HT1080 (cell line): ENCODE measurements around the gene AKT3. TPM values are rescaled to one million over a fixed set of nuclear protein-coding genes. Genes with fewer than 3 reads are reported as not detected.

Experiments used
- DNase-seq: peaks from one replicate; pipeline ENCODE4 v3.0.0-alpha.2; 2015; ENCODE audit warnings: low read depth
- total RNA-seq: library from RNA; depleted of rRNA; stranded (reverse); fragments of >200 nt; shearing (Covaris generic); gene quantifications from 2 replicates; pipeline ENCODE4 v1.2.3, GENCODE V29; 2014

AKT3 gene
- total RNA-seq, 1 experiment from 2014 or later, result 15.4 TPM

DNA sequence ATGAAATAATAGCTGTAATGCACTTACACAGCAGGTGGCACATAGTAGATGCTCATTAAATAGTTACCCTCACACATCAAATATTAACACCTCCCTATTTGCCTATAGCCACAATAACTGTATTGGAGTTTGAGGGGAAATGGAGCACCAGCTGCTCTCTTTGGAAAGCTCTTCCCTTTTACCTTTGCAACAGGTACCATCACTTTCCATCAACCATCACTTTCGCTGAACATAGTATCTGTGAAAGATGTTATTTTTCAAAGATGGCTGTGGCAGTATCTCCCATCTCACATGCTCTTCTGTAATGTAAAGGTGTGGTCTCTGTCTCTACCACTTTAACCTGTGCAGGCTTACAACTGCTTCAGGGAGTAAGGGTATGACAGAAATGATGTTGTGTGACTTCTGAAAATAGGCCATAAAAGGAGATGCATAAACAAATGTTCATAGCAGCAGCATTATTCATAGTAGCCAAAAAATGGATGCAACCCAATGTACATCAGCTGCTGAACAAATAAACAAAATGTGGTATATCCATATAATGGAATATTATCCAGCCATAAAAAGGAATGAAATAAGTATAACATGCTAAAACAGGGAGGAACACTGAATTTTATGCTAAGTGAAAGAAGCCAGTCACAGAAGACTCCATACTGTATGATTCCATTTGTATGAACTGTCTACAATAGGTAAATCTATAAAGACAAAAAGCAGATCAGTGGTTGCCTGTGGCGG lies 288.3 kb downstream of the AKT3 start:
- DNase-seq, result no peak

DNA sequence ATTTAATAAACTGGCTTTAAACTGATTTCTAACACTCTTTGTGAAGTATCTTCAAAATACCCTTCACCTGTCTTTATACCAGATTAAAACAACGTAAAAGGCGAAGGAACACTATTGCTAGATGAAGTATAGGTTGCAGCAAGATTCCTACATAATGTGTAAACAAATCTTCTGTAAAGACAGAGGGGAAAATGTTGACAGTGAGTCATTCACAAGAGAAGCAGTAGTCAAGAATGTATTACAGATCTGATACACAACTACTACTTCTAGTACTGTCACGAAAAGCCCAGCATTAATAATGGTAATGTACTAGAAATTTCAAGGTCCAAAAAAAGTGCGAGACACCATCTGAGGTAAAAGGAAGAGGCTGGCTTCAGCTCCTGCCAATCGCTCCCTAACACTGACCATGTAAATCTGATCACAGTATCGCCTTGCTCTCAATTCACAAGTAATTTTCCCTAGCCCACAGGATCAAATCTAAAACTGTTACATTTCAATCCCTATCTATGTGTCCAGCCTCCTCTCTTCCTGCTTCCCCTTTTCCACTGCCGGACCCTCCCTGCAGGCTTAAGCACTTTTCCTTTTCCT lies 290.4 kb downstream of the AKT3 start:
- DNase-seq, result no peak

DNA sequence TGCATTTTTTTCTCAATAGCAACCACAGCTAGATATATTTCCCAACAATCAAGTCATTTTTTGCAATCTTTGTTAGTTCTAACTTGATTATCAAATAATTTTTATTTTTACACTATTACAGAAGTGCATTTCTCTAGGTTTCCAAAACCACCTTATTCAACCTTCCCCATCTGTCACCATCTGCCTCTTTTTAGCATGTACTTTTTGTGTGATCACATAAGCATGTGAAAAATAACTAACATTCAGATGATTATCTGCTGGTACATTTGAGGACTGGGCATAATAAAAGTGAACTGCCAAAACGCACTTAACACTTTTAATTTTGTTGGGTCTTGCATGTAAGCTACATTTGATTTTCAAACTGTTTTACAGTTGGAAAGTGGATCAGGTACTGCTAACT lies 291.5 kb downstream of the AKT3 start:
- DNase-seq, result no peak

- DNase-seq, result no peak
Observed at GRCh38 chr1:243557866-243558265, 292.2 kb downstream of the AKT3 start.

GRCh38 chr1:243554686-243555085 lies 295.4 kb downstream of the AKT3 start:
- DNase-seq, result no peak

DNA sequence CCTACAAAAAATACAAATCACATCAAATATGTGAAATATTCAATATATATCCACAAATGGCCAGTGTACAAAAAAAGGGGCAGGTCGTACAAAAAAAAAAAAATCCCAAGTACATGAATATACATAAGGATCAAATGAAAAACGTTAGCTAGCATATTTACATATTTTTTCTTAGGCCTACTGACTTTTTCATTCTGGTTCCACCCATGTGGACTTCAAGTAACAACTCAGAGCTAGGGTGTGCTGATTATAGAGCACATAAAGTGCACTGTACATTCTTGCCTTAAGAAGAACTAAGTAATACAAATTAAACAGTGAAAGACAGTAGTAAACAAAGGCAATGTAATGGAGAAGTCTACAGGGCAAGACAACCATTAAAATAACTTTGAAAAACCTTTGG lies 297.0 kb downstream of the AKT3 start:
- no peak for DNase-seq

DNA sequence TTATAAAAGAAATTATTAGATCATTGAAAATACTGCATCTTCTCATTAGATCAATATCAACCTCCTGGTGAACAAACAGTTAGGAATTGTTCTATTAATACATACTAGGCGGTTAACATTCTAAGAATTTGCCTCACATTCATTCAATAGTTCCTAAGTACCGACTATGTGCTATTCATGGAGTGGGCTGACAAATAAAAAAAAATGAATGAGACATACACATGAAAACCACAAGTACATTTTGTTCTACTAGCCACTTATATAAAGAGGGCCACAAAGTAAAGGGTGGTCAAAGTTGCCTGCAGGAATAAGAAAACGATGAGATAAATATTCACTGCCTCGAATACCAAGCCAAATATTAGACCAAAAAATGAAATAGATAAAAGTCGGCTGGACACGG lies 299.8 kb downstream of the AKT3 start:
- no peak for DNase-seq

GRCh38 chr1:243549791-243550190 lies 300.3 kb downstream of the AKT3 start:
- no peak for DNase-seq

DNA sequence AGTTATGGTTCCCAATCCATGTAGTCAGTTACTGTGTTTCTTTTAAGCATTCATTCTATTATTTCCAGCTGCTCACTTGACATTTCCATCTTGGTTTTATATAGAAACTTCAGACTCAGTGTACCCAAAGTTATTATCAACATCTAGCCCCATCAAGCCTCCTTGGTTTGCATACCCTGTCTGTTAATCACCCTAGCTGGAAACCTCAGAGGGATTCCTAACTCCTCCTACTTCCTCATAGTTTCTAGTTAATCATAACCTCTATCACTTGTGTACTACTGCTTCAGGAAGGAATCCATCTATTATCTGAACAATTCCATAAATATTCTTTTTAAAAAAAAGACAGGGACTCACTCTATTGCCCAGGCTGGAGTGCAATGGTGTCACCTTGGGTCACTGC lies 300.9 kb downstream of the AKT3 start:
- peak; percentile 67 for DNase-seq

DNA sequence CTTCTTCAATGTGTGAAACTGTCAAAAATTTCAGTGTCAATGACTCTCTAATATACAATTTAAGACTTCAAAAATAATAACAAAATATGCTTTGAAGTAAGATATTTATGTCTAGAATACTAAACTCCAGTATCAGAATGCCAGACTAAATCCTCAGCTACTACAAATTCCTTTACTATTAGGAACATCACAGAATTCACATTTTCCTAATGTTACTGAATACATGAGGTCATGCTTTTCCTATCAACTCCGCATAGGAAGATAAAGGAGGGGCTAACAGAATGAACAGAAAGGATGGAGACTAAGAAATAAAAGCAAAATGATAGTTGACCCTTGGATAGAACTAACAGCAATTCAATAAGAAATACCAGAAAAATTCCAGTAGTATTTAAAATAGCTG lies 301.5 kb downstream of the AKT3 start:
- no peak for DNase-seq

DNA sequence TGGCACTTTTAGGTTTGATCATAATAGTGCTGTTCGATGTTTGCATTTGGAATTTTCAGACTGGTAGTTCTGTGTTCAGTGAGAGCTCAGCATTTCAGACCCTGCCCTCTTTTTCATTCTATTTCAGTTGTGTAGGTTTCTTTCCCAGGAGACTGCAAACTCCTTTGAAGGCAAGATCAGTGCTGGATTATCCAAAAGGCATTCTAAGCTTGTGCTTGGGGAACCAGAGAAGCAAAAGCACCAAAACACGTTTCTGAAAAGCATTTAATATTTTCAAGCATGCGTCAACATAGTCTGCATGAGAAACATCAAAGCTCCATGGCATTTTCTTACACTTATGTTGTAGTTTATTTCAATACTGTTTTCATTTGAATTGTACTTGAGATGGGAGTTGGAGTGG lies 302.2 kb downstream of the AKT3 start:
- no peak for DNase-seq

- no peak for DNase-seq
Observed at GRCh38 chr1:243546457-243546856, 303.6 kb downstream of the AKT3 start.

DNA sequence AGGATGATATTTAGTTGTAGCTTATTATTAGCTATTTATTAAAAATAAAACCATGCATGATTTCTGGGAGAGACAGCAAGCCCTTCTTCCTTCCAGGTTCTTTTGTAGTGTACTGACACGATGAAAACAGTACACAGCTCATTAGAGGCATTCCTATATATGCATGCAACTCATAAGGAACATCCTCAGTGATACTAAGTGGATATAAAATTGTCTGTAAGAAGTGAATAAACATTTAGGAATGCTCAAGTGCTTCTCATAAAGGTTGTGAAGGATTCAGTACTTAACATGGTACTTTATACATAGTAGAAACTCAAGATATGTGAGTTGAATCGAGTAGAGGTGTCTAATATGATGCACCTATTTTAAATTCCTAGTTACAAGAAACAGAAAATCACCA lies 306.5 kb downstream of the AKT3 start:
- DNase-seq, result no peak

- DNase-seq, result no peak
Observed at GRCh38 chr1:243542739-243543415, 307.2 kb downstream of the AKT3 start.

GRCh38 chr1:243539636-243540035 lies 310.4 kb downstream of the AKT3 start:
- no peak for DNase-seq

DNA sequence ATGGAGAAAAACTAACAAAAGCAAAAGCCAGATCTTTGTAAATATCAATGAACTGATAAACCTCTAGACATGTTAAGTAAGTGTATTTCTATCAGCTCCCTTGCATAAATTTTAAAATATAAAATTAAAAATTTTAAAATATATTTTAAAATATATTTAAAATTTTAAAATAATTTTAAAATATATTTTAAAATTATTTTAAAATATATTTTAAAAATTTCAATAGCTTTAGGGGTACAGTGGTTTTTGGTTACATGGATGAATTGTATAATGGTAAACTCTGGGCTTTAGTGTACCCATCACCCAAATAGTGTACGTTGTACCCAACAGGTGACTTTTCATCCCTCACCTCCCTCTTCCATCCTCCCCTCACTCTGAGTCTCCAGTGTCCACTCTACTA lies 315.0 kb downstream of the AKT3 start:
- no peak for DNase-seq

GRCh38 chr1:243529512-243529911 lies 320.5 kb downstream of the AKT3 start:
- no peak for DNase-seq

DNA sequence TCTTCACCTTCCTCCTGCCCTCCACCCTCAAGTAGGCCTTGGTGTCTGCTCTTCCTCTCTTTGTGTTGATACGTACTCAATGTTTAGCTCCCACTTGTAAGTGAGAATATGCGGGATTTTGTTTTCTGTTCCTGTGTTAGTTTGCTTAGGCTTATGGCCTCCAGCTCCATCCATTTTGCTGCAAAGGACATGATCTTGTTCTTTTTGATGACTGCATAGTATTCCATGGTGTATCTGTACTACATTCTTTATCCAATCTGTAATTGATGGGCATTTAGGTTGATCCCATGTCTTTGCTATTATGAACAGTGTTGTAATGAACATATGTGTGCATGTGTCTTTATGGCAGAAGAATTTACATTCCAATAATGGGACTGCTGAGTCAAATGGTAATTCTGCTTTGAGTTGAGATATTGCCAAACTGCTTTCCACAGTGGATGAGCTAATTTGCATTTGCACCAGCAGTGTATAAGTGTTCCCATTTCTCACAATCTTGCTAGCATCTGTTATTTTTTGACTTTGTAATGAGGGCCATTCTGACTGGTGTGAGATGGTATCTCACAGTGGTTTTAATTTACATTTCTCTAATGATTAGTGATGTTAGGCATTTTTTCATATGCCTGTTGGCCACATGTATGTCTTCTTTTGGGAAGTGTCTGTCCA lies 321.5 kb downstream of the AKT3 start:
- no peak for DNase-seq

DNA sequence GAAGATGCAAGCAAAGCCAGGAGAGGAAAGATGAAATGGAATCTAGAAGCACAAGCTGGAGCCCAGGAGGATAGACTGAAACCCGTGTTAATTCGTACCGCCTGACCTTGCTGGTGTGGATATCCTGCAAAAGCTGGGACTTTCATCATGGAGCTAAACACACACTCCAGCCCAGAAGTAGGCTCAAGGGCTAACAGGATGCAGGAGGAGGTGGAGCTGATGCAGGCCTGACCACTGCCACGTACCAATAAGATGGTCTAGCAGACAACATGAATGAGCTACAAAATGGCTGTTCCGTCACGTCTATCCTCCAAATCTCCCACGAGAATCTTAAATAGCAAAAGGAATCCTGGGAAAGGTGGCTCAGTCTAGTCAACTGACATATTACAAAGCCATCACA lies 323.9 kb downstream of the AKT3 start:
- DNase-seq, result no peak

DNA sequence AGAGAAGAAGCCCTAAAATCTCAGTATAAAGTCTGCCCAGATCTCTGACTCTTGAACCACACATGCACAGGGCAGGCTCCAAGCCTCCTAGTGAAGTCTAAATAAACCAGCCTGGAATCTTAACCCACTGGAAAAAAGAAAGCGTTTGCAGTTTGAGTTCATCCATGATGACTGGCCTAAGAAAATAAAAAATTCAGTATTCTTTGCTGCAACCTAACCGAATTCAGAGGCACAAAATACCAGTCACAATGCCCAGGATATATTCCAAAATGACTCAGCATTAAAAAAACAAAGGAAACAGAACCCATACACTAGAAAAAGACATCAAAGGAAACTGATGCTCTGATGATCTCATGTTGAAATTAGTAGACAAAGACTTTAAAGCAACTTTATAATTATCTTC lies 325.0 kb downstream of the AKT3 start:
- DNase-seq, result peak; percentile 93

- DNase-seq, result no peak
Observed at GRCh38 chr1:243523766-243524165, 326.3 kb downstream of the AKT3 start.

DNA sequence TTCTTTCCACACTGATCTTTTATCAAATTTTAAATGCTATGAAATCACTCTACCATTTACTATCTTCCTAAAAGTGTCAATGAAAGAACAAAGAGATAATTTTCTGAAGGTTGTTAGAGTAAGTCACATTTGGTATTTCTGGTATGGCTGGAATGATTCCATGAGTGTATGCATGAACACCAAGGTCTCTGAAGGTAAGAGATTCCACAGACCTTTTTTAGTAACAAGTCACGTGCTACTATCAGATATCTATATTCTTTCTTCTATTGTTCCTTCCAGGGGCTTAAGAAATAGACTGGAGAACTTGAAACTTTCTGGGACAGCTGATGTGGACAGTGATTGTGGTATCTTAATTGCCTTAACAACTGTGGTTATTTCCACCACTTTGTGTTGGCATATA lies 329.2 kb downstream of the AKT3 start:
- DNase-seq, result no peak
